ENCODE results near the gene SNRPD2.

GRCh38 chr19:45668342-45668871, 23.3 kb downstream of the SNRPD2 start:
- TF ChIP-seq CTCF (IDR thresholded peaks at IDR 0.05) = no peak
- TF ChIP-seq POLR2A (IDR thresholded peaks at IDR 0.05) = no peak

Measured in vagina (tissue), 2 donors.